HG02885 (cell line): ENCODE measurements around the gene FGGY.

Source experiments
- ATAC-seq: cut with Tn5 transposase; IDR thresholded peaks from one replicate; pipeline ENCODE4 v1.9.1; 2021; ENCODE audit warnings: mild to moderate bottlenecking; ENCODE audit not compliant: unreplicated experiment, poor library complexity

The FGGY gene

DNA sequence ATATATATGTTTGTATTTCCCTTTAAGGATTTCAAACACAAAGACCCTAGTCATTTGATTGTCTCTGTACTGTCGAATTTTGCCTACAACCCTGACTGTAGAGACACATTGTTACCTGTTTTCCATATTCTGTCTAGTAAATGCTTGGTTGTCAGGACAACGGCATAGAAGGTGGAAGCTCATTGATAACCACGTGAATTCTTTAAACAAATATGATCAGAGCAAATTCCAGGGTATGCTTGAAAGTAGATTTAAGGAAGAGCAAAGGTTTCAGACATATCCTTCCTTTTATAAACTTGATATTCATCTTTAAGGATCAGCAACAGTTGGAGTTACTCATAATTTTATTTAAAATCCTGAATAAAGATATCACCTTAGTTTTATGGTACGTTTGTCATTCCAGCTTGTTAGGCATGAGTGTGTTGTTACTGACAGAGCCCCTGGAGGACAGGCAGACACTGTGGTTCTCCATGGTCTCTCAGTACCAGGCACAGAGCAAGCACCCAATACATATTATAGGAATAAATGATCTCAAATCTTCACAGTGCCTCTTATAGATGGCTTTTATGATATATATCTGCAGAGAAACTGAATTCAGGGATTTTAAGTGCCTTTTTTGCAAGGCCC lies 203.2 kb downstream of the FGGY start:
- no peak for ATAC-seq

- ATAC-seq, result no peak
Observed at GRCh38 chr1:59500950-59501742, 204.3 kb downstream of the FGGY start.

DNA sequence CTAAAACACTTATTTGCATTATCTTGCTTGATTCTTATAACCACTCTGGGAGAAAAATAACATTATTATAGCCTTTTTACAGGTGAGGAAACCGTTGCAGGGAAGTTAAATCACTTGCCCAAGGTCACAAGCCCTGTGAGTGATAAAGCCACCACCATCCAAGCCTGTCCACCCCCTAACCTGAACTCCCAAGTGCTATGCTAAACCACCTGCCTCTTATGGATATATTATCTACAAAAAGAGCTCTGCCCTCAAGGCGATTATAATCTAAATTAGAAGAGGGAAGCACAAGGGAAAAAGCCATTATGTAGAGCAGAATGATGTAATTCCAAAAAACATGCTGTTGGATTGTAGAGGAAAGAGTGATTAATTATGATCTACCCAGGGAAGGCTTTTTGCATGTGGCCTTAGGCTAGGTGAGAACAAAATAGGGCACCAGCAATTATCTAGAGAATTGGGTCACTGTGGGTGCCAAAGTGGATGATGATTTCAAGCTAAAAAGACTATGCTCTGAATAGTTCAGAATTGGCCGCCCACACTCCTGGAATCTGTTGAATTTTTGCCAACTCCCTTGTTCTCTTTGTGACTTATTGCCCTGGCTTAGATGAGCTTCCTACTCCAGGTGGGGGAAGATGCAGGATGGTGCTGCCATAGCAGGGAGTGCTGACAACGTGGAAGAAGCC lies 205.3 kb downstream of the FGGY start:
- ATAC-seq, result no peak

DNA sequence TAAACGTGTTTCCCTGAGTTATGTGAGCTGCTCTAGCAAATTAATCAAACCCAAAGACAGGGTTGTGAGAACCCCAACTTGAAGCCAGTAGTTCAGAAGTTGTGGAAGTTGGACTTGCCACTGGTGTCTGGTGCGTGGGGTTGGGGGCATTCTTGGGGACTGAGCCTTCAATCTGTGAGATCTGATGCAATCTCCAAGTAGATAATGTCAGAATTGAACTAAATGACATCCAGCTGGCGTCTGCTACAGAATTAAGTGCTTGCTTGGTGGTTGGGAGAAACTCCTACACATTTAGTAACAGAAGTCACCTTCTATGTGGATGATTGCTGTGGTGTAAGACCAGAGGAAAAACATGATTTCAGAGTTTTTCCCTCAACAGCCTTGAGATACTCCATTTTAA lies 207.4 kb downstream of the FGGY start:
- ATAC-seq, result no peak

DNA sequence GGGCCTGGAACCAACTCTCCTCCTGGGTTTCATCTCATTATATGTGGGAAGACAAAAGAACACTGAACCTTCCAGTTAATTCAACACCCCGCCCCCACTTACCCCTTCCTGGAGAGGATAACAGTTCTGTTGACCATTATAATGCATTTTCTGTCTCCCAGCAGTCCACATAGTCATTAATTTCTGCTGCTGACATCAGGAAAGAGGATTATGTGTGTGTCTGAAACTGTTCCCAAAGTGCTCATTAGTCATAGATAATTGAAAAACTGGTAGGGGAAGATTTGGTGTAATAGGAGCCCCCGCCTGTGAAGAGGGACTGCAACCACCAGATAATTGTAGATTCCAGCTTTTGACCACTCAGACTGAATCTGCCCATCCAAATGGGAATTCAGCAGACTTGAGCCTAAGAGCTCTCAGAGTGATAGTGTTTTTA lies 208.7 kb downstream of the FGGY start:
- ATAC-seq, result no peak

DNA sequence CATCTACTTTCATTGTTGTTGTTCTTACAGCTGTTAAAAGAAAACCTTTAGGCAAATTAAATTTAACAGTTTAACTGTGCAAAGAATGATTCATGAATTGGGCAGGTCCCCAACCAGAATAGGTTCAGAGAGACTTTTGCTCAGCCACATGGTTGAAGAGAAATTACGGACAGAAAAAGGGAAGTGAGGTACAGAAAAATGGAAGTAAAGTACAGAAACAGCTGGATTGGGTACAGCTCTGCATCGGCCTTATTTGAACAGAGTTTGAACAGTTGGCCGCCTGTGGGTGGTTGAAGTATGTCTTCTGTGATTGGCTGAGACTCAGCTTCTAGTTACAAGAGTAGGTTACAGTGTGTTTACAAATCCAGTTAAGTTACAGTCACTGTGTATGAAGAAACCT lies 210.1 kb downstream of the FGGY start:
- peak; percentile 72 for ATAC-seq

GRCh38 chr1:59509341-59509875 lies 212.5 kb downstream of the FGGY start:
- ATAC-seq, result no peak

- no peak for ATAC-seq
Observed at GRCh38 chr1:59510249-59510648, 213.4 kb downstream of the FGGY start.

- no peak for ATAC-seq
Observed at GRCh38 chr1:59511476-59512465, 214.9 kb downstream of the FGGY start.

GRCh38 chr1:59512702-59513101 lies 215.8 kb downstream of the FGGY start:
- no peak for ATAC-seq

DNA sequence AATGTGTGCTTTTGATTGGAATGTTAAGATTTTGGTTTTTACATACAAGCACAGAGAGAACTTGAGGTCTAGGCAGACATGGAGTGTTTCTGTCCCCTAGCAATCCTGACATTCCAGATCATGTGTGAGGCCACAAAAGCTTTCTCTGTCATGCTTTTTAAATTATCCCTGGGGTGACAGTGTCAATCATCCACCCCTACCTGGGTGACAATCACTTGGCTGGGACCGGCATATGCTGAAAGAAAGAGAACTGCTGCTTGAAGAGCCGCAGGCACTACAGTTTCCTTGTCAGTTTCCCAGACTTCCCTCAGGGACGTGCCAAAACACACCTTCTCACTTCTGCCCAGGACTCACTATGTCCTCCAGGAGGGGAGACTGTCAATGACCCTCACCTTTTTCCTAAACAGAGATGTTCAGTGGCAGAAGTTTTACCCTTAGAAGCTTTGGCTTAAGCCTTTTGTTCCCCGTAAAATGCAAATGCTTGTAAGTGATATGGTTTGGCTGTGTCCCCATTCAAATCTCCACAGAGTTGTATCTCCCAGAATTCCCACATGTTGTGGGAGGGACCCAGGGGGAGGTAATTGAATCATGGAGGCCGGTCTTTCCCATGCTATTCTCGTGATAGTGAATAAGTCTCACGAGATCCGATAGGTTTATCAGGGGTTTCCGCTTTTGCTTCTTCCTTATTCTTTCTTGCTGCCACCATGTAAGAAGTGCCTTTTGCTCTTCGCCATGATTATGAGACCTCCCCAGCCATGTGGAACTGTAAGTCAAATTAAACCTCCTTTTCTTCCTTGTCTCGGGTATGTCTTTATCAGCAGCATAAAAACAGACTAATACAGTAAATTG lies 217.4 kb downstream of the FGGY start:
- no peak for ATAC-seq

DNA sequence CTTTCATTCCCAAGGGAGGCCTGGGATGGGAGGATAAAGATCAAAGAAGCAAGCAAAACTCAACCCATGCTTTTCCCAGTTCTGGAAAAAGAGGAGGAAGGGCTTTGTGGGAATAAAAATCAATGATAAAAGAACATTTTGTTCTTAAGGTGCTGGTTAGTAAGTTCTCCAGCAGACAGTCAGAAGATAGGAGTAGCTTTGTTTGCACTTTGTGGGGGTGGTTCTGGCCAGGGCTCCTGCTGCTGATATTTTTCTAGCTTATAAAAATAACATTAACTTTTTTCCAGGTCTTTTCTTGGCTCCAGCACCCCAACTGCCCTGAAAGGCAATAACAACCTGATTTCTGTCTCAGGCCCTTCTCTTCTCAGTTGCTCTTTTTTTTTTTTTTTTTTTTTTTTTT lies 220.0 kb downstream of the FGGY start:
- no peak for ATAC-seq

GRCh38 chr1:59520194-59520593 lies 223.3 kb downstream of the FGGY start:
- no peak for ATAC-seq

DNA sequence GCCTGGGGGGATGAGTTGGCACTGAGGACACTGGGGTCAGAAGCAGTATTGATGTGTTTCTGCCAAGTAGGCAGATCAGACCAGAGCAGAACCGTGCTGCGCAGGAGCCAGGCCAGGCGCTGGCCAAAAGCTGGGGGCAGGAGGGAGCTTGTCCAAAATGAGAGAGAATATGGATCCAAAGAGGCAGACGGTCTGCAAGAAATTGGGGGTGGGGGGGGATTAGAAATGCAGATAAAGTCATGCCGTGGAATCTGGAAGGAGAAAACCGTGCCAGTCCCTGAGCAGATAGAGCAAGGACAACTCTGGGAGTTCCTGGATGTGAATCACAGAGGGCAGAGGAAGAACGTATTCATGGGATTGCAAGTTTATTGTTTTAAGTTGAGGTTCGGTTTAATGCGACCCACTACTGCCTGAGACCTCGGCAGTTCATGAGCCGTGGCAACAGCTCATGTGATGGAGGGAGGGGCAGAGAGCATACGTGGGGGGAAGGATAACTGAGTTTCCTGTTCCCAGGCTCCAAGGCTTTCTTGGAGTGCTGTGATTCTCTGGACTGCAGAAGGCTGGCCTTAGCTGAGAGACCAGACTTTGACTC lies 224.0 kb downstream of the FGGY start:
- no peak for ATAC-seq

DNA sequence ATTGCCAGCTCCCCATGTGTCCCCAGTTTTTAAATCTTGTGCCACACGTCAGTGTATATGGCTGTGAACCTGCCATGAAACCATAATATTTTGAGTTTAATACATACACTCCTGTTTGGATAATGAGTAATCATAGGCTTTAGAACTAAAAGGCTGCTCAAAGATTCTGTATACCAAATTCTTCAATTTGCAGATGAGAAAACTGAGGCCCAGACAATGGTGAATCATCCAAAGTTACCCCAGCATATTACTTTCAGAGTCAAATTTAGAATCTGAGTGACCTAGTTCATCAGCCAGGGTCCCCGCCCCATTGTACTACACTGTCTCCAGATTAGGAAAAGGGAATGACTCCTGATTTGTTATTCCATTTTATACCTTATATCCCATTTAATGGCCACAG lies 224.6 kb downstream of the FGGY start:
- no peak for ATAC-seq

GRCh38 chr1:59522925-59523505 lies 226.1 kb downstream of the FGGY start:
- ATAC-seq, result no peak

DNA sequence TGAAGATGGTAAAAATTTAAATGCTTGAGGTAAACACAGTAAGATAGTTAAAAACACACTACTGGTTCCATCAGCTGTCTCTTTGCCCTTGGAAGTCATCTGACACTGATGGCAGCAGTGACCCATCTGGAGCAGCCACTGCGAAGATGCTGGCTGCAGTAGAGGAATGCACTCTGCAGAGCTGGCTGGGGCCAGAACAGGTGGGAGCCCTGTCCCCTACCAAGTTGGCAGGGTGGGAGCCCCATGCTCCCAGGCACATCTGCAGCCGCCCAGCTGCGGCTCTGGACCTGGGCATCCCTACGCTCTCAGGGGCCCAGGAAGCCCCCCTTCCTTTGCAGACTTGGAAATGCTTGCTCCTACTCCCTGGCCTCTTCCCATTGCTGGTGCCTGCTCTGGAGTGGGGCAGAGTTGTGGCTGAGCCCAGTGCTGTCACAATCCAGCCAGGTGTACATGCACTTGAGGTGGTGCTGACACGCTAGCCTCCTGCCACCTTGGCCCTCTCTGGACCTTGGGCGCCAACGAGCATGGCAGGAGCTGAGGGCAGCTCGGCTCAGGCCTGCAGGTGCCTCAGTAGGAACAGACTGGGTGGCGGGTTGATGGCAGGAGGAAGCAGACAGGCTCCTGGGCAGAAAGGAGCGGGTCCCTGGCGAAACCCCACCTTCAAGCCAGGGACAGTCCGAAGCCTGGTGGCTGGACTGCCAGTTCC lies 227.0 kb downstream of the FGGY start:
- no peak for ATAC-seq

DNA sequence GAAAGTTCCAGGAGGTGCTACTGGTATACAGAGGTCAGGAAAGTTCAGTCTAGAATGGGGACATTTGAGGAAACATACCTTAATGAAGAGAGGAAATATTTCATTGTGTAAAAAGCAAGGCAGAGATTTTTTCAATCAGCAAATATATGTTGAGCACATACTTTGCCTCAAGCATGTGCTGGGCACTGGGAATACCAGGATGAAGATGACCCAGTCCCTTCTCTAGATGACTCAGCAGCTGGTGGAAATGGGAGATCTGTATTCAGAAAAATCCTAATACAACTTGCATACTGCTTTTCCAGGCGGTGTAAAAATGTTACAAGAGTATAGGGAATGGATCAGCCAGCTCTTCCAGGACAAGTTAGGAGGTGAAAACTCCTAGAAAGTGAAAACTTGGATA lies 229.3 kb downstream of the FGGY start:
- no peak for ATAC-seq
